SK-N-SH treated with all-trans-retinoic acid at 6 μM for 48 hours (cell line): ENCODE results near the gene CYP8B1.

Source experiments
- ATAC-seq: fragments of 200-7000 bp; cut with Tn5 transposase; 3 replicates; pipeline ENCODE4 v1.9.1; 2020; ENCODE audit warnings: mild to moderate bottlenecking, moderate library complexity
- BACH2 ChIP-seq: fragments of 250-450 bp; sonication (Bioruptor Pico); IDR thresholded peaks from 2 replicates; pipeline ENCODE4 v1.9.0; 2021; ENCODE audit warnings: mild to moderate bottlenecking, borderline replicate concordance
- CREB5 ChIP-seq: fragments of 250-450 bp; sonication (Bioruptor Pico); IDR thresholded peaks from 2 replicates; pipeline ENCODE4 v1.5.1; 2020; ENCODE audit warnings: low read depth, mild to moderate bottlenecking, moderate library complexity
- CSDC2 ChIP-seq: fragments of 250-450 bp; sonication (Bioruptor Pico); IDR thresholded peaks from 2 replicates; pipeline ENCODE4 v1.5.0; 2020; ENCODE audit warnings: mild to moderate bottlenecking, moderate library complexity
- CSRNP3 ChIP-seq: fragments of 250-450 bp; sonication (Bioruptor Pico); IDR thresholded peaks from 2 replicates; pipeline ENCODE4 v1.5.1; 2021; ENCODE audit warnings: mild to moderate bottlenecking, moderate library complexity
- ESRRG ChIP-seq: fragments of 250-450 bp; sonication (Bioruptor Pico); IDR thresholded peaks from 2 replicates; pipeline ENCODE4 v1.6.1; 2021; ENCODE audit warnings: mild to moderate bottlenecking
- GLIS3 ChIP-seq: fragments of 250-450 bp; sonication (Bioruptor Pico); IDR thresholded peaks from 2 replicates; pipeline ENCODE4 v1.5.0; 2020; ENCODE audit warnings: mild to moderate bottlenecking, moderate library complexity
- ISL1 ChIP-seq: fragments of 250-450 bp; sonication (Bioruptor Pico); IDR thresholded peaks from 2 replicates; pipeline ENCODE4 v2.1.2; 2022; ENCODE audit warnings: mild to moderate bottlenecking, moderate library complexity
- PATZ1 ChIP-seq: fragments of 250-450 bp; sonication (Bioruptor Pico); IDR thresholded peaks from 2 replicates; pipeline ENCODE4 v1.8.0; 2020; ENCODE audit warnings: mild to moderate bottlenecking, moderate library complexity, borderline replicate concordance
- RARB ChIP-seq: fragments of 250-450 bp; sonication (Bioruptor Pico); IDR thresholded peaks from 2 replicates; pipeline ENCODE4 v1.8.0; 2021; ENCODE audit warnings: mild to moderate bottlenecking, moderate library complexity
- SNAI2 ChIP-seq: fragments of 250-450 bp; sonication (Bioruptor Pico); IDR thresholded peaks from 2 replicates; pipeline ENCODE4 v1.5.0; 2020; ENCODE audit warnings: mild to moderate bottlenecking, moderate library complexity
- TOX ChIP-seq: fragments of 250-450 bp; sonication (Bioruptor Pico); IDR thresholded peaks from 2 replicates; pipeline ENCODE4 v1.8.0; 2021; ENCODE audit warnings: mild to moderate bottlenecking, moderate library complexity, borderline replicate concordance
- TSHZ2 ChIP-seq: fragments of 250-450 bp; sonication (Bioruptor Pico); IDR thresholded peaks from 2 replicates; pipeline ENCODE4 v1.5.0; 2020; ENCODE audit warnings: mild to moderate bottlenecking, moderate library complexity
- ZC3H10 ChIP-seq: fragments of 250-450 bp; sonication (Bioruptor Pico); IDR thresholded peaks from 2 replicates; pipeline ENCODE4 v1.5.1; 2021; ENCODE audit warnings: mild to moderate bottlenecking, moderate library complexity
- ZFP3 ChIP-seq: fragments of 250-450 bp; sonication (Bioruptor Pico); IDR thresholded peaks from 2 replicates; pipeline ENCODE4 v1.5.0; 2020; ENCODE audit warnings: mild to moderate bottlenecking, moderate library complexity
- ZFP30 ChIP-seq: fragments of 450-650 bp; formaldehyde crosslinking; IDR thresholded peaks from 2 replicates; pipeline ENCODE4 v1.5.0; 2022; ENCODE audit warnings: mild to moderate bottlenecking, moderate library complexity
- ZNF70 ChIP-seq: fragments of 450-650 bp; formaldehyde crosslinking; IDR thresholded peaks from 2 replicates; pipeline ENCODE4 v1.5.0; 2020; ENCODE audit warnings: mild to moderate bottlenecking, moderate library complexity

The CYP8B1 gene

GRCh38 chr3:42822828-42823227 is 52.9 kb downstream of the CYP8B1 start:
- no peak for TF ChIP-seq CSDC2 (CRISPR knock-in tag)
- no peak for TF ChIP-seq TSHZ2 (CRISPR knock-in tag)
- no peak for TF ChIP-seq ZC3H10 (CRISPR knock-in tag)
- no peak for TF ChIP-seq ZFP3 (CRISPR knock-in tag)
- no peak for TF ChIP-seq CREB5 (CRISPR knock-in tag)
- no peak for TF ChIP-seq RARB
- no peak for TF ChIP-seq ISL1 (CRISPR knock-in tag)
- TF ChIP-seq BACH2, result no peak
- TF ChIP-seq ZFP30 (CRISPR knock-in tag), result no peak
- no peak for TF ChIP-seq TOX (CRISPR knock-in tag)
- TF ChIP-seq ESRRG (CRISPR knock-in tag), result no peak
- TF ChIP-seq ZNF70 (CRISPR knock-in tag), result no peak
- TF ChIP-seq SNAI2 (CRISPR knock-in tag), result no peak
- TF ChIP-seq CSRNP3 (CRISPR knock-in tag), result no peak
- no peak for TF ChIP-seq PATZ1 (CRISPR knock-in tag)
- no peak for TF ChIP-seq GLIS3
- no peak; the same call in 2 of the 3 replicates for ATAC-seq
